ENCODE results near the gene TTC23. TPM values are rescaled to one million over a fixed set of nuclear protein-coding genes. Genes with fewer than 3 reads are reported as not detected.

TTC23 gene
- total RNA-seq, 1 donor from 2014 or later: 28.5 TPM

GRCh38 chr15:99104788-99105513, 144.4 kb downstream of the TTC23 start, which contains the start of gene SYNM:
Gene SYNM (plus strand): TSS chr15:99105080. CDS start chr15:99105200, 120 bp downstream.
- peak; percentile 78 for DNase-seq (ENCODE audit: low spot score)

DNA sequence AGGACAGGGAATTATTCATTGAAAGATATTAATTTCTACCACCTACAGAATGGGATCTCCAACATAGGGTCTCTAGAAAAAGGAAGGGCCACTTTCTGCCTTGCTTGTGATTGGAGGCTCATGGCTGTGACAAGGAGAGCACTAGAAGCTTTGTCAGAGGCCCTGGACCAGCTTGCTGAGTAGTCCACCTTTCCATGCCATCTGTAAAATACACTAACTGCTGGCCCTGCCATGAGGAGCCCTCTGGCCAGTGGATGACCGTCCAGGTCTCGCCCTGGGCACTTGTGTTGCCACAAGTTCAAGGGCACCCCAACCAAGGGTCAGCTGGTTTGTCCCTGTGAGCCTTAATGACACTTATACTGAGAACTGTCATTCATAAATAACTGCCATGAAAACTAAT, 146.1 kb downstream of the TTC23 start:
- DNase-seq (ENCODE audit: low spot score): peak; percentile 8

DNA sequence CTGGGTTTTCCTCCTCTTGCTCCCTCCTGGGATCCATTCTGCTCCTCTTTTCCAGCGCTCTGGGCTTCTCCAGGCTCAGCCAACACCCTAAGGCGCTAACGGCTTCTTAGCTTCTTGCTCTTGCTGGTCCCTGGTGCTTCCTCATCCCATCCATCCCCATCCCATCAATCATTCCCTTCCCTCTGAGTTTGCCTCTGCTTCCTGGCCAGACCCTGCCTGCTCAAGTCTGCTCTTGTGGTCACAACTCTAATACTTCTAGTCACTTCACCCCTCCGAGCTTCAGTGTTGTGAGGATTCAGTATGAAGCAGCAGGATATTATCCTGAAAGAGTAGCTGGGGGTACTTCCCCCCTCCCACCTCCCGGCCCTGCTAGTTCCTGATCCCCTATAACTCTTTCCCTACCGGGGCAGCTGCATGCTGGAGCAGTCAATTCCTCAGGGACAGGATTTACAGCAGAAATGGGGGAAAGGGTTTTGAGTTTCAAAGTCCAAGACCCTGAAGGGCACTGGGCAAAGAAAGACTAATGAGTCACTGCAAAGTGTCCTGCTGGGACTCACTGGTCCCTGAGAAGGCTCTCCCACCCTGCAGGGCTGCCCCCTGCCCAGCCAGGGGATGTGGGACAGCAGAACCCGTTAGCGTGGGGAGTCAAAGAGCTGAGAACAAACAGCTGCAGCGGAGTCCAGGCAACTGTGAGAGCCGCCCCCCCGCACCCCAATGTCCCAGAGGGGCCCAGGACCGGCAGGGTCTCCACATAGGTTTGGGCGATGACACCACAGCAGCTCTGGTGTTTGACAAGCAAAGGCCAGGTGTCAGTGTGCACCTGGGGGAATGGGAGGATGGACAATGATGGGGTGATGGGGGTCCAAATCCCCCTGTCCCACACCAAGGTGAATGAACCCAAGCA, 146.8 kb downstream of the TTC23 start:
- DNase-seq (ENCODE audit: low spot score): peak; percentile 40

DNA sequence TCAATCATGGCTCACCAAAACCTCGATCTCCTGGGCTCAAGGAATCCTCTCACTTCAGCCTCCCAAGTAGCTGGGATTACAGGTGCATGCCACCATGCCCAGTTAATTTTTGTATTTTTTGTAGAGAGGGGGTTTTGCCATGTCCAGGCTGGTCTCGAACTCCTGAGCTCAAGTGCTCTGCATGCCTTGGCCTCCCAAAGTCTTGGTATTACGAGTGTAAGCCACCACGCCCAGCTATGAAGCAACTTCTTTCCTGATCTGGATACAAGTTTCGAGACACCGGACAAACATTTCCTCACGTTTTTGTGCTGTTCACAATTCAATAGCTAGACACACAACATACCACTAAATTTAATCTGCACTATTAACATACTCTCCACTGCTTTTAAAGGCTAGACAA, 147.9 kb downstream of the TTC23 start:
- DNase-seq (ENCODE audit: low spot score): peak; percentile 13

- peak; percentile 85 for DNase-seq (ENCODE audit: low spot score)
These were observed 148.9 kb downstream of the TTC23 start for GRCh38 chr15:99100245-99101173.

- DNase-seq (ENCODE audit: low spot score): no peak
These were observed 149.7 kb downstream of the TTC23 start for GRCh38 chr15:99099661-99100060.

DNA sequence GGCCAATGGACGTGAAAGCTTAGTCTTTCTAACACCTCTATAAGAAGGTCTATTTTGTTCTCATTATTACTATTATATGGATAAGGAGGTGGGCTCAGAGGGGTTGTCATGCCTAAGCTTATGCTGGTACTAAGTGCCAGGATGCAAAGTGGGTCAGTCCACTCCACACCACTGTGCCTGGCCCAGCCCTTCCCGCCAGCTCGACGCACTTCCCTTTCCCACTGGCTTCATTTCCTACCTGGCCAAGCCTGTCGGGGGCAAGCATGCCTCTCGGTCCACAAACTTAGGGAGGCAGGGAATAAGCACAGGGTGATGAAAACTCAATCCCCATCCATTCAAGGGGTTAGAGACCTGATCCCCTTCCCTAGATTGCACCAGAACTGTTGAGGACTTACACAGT, 150.4 kb downstream of the TTC23 start:
- DNase-seq (ENCODE audit: low spot score): no peak

DNA sequence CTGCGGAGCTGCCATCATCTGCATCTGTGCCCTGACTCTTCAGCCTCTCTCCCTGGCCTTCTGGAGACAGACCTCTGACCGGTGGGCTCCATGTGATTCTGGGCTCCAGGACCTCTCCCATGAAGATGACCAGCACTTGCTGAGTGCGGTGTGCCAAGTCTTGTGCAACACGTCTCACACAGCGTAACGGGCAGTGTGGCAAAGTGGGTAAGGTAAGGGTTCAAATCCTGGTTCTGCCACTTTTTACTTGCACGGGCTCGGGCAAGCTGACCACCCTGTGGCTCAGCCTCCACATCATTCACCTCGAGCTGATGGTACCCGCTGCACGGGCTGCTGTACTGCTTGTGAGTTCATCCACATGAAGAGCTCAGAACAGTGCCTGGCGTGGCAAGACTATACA, 151.0 kb downstream of the TTC23 start:
- no peak for DNase-seq (ENCODE audit: low spot score)

GRCh38 chr15:99097441-99098410, 151.7 kb downstream of the TTC23 start:
- no peak for DNase-seq (ENCODE audit: low spot score)

DNA sequence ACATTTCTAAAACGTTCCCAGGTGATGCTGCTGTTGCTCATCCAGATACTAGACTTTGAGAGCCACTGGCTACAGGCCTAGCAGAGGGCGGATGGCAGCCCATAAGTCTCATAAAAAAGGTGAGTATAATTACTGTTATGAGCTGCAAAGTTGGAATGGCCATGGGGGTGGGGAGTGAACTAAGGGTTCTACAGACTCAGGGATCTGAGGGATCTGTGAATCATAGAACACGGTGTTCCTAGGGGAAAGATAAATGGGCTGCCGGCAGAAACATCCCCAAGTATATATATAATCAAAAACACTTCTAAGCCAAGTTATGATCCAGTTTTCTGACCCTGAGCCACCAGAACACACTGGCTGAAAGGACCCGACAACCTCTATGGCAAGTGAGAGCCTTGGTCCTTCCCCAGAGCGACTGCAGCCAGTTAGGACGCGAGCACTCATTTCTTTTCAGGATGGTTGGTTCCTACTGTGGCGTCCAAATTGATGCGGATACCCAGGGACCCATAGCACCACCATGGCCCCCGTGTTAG, 152.4 kb downstream of the TTC23 start:
- no peak for DNase-seq (ENCODE audit: low spot score)

DNA sequence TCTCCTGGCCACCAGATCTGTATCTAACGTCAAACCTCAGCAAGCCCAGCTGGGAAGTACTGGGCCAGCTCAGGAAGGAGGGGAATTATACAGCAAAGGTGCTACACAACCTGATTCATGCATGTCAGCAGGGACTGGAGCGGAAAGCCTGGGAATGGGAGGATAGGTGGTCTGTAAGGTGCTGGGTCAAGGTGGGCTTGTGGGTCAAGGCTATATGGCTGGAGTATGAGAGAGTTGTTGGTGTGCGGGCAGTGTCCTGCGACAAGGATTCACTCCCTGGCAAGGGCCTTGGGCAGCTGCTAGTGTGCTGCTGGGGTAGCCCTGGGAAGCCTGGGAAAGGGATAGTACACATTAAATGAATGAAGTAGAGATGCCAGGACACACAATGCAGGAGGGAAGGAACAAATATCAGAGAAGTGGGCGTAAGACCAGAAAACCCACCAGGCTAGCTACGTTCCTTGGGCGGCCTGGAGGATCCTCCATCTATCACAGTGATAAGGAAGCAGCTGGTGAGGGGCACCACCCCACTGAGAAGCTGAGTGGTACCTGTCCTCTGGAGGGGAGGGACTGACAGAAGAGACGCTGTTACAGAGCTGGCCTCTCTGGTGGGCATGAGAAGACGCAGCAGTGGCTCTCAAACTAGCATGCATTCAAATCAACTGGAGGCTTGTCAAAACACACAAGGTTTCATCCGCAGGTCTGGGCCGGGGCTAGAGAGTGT, 153.0 kb downstream of the TTC23 start:
- no peak for DNase-seq (ENCODE audit: low spot score)

- no peak for DNase-seq (ENCODE audit: low spot score)
These were observed 153.8 kb downstream of the TTC23 start for GRCh38 chr15:99095626-99096025.

DNA sequence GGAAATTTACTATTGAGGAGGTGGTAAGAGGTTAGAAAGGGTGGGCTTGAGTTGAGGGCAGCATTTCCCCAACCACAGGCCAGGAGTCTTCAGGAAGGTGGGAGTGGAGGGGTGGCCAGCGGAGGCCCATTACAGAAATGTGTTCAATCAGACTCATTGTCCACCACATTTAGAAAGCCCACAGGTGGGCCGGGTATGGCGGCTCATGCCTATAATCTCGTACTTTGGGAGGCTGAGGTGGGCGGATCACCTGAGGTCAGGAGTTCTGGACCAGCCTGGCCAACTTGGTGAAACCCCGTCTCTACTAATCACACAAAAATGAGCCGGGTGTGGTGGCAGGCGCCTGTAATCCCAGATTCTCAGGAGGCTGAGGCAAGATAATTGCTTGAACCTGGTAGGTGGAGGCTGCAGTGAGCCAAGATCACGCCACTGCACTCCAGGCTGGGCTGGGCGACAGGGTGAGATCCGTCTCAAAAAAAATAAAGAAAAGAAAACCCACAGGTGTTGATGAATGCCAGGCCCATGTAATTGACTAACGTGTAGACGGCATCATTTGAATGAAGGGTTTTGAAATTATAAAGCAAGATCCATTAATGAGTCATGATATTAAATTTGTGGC, 156.7 kb downstream of the TTC23 start:
- DNase-seq (ENCODE audit: low spot score): no peak

GRCh38 chr15:99090938-99091337, 158.4 kb downstream of the TTC23 start:
- DNase-seq (ENCODE audit: low spot score): peak; percentile 37

DNA sequence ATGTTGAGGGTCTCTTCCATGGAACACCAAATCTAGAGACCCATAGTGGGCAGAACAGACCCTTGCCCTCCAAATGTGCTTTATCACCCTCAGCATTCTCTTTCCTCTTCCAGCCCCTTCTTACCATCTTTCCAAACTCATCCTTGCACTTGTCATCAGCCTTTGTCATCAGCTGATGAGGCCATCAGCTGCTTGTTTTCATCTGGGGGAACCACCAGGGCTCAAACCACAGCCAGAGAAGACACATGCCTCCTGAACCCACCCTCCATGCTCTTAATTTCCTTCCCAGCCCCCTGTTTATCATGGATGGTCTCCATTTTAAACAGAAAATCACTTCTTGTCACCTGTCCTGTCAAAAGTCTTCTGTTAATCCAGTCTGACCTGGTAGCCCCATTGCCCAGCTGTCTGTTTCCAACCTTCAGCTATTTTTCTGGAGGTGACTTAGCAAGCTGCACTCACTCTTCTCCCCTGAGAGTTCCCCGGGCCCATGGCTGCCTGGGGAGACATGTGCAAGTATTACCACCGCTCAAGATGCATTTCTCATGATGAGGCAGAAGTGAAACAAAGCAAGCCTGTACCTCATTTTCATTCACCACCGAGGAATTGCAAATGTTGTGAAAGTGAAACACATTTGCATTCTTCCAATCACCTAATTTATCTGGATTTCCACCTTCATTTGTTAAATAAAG, 159.2 kb downstream of the TTC23 start:
- no peak for DNase-seq (ENCODE audit: low spot score)

GRCh38 chr15:99087405-99087943, 161.9 kb downstream of the TTC23 start:
- DNase-seq (ENCODE audit: low spot score): peak; percentile 36

DNA sequence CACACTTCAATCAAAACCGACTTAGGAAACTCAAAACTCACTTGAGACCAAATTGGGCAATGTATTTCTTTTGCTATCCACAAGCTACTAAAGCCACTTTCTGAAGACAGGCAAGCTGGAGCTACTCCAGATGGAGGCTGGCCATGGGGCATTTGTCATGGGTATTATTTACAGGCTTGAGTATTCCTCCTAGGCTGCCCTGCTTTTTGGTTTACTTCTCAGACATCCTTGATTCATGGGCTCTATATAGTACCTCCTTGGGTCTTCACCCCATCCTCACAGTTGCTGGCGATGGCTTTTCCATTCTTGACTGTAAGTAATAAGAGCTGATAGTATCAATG, 163.1 kb downstream of the TTC23 start:
- no peak for DNase-seq (ENCODE audit: low spot score)
